AG04449 (cell line): Measurements from ENCODE around the gene ETNK1.
A peak's percentile ranks its signal among the peaks of the same experiment; 100 is the strongest.

Experiments used
- CTCF ChIA-PET: fragments of 350-600 bp; formaldehyde crosslinking; extraction: SDS; loops from one replicate; lab custom pipeline; 2021; ENCODE audit warnings: antibody characterized with exemption; lab: Yijun Ruan, JAX
- POLR2A ChIA-PET: fragments of 400-600, 350-600 bp; formaldehyde crosslinking; extraction: SDS; loops from one replicate; lab custom pipeline; 2020; ENCODE audit warnings: antibody characterized with exemption, inconsistent platforms; lab: Yijun Ruan, JAX
- DNase-seq: peaks from one replicate; pipeline ENCODE4 v3.0.0-alpha.2; 2010; ENCODE audit warnings: low read depth, low spot score
- H3K4me3 ChIP-seq: 2 replicates; pipeline ENCODE4 v1.5.1; 2011; ENCODE audit warnings: low read depth, mild to moderate bottlenecking, control low read depth, low read length
- TF ChIP-seq, protein P1 (sequence below): IDR thresholded peaks from one replicate; pipeline ENCODE4 v1.5.1; 2011; ENCODE audit warnings: mild to moderate bottlenecking, moderate library complexity, low read length, control low read depth, inconsistent platforms; ENCODE audit not compliant: insufficient read depth; ENCODE audit errors: missing control alignments

ETNK1 gene

GRCh38 chr12:22729957-22730443 lies 105.0 kb downstream of the ETNK1 start:
- H3K4me3 ChIP-seq = peak overlapping the region; percentile 16; the same call in 1 of the 2 replicates
- ChIA-PET POLR2A (interaction anchor here (0.6 kb wide), 1 partner anchor 102 kb away, joined by 3 read pairs; no protein-coding TSS in a partner anchor), CTCF (interaction anchor here (1.0 to 1.4 kb wide), 2 partner anchors 15 to 44 kb away, joined by 3 read pairs; no protein-coding TSS in a partner anchor)
- TF ChIP-seq, protein P1, sequence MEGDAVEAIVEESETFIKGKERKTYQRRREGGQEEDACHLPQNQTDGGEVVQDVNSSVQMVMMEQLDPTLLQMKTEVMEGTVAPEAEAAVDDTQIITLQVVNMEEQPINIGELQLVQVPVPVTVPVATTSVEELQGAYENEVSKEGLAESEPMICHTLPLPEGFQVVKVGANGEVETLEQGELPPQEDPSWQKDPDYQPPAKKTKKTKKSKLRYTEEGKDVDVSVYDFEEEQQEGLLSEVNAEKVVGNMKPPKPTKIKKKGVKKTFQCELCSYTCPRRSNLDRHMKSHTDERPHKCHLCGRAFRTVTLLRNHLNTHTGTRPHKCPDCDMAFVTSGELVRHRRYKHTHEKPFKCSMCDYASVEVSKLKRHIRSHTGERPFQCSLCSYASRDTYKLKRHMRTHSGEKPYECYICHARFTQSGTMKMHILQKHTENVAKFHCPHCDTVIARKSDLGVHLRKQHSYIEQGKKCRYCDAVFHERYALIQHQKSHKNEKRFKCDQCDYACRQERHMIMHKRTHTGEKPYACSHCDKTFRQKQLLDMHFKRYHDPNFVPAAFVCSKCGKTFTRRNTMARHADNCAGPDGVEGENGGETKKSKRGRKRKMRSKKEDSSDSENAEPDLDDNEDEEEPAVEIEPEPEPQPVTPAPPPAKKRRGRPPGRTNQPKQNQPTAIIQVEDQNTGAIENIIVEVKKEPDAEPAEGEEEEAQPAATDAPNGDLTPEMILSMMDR = no peak
- peak; percentile 52 for DNase-seq

- ChIA-PET CTCF (no interaction called here), POLR2A (no interaction called here)
- DNase-seq = no peak
- TF ChIP-seq, protein P1 = no peak
- H3K4me3 ChIP-seq = no peak overlapping the region
Observed at GRCh38 chr12:22731236-22731635, 106.3 kb downstream of the ETNK1 start.

GRCh38 chr12:22733756-22734155 lies 108.8 kb downstream of the ETNK1 start:
- TF ChIP-seq, protein P1 = no peak
- H3K4me3 ChIP-seq = no peak overlapping the region
- ChIA-PET POLR2A (no interaction called here), CTCF (no interaction called here)
- no peak for DNase-seq

DNA sequence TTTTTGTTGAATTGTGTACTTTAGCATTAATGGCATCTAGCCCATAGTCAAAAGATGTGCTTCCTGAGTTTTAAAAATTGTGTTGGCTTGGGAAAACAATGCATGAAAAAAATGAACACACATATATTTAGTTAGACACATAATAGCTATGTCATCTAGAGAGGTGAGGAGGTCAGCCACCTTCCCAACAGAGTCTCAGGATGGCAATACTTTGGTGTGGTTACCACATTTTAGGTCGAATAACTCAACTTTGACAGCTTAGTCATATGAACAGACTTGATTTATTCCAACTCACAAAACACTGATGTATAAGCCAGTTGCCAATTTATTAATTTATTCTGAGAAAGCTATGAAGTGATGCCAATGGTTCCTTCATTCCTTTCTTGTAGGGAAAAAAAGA lies 114.0 kb downstream of the ETNK1 start:
- no peak overlapping the region for H3K4me3 ChIP-seq
- TF ChIP-seq, protein P1 = no peak
- DNase-seq = no peak
- POLR2A ChIA-PET = no interaction called here
- CTCF ChIA-PET = no interaction called here
